SIG-M5 treated with dmso at 0.1 percent for 504 hours (cell line): Measurements from ENCODE around the gene UROC1.

Experiments used
- DNase-seq: peaks from one replicate; lab custom pipeline; 2025; ENCODE audit not compliant: unreplicated experiment; lab: John Stamatoyannopoulos, UW

The UROC1 gene

DNA sequence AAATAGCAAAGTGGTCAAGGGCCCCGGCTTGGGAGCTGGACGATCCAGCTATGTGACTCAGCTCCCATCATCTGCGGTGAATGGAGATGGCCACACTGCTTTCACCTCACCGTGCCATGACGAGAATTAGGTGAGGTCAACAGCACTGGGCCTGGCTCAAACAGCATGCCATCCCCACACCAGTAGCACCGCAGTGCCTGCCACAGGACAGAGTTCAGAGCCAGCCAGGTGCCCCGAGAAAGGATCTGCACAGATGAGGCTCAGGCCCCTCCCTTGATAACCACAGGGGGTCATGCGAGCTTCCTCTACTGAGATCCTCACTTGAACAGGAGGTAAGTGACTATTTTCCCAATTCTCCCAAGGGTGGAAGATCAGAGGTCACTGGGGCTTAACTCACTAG lies 71.3 kb downstream of the UROC1 start:
- no peak for DNase-seq

DNA sequence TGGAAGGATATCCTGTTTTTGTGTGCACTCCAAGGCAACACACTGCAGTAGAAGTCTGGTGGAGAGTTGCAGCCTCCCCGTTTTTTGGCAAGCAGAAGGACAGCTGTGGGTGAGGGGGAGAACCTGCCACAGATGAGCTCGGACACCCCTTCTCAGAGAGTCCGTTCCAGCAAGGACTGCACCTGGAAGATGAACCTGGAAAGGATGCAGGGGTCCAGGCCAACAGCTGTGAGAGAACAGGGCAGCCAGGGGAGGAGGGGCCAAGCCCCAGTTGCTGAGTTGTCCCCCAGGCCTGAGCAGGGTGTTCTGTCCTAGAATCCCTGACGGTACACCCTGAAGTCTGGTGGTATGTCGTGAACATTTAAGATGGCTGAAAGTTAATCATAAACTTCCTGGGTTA lies 72.1 kb downstream of the UROC1 start:
- no peak for DNase-seq

DNA sequence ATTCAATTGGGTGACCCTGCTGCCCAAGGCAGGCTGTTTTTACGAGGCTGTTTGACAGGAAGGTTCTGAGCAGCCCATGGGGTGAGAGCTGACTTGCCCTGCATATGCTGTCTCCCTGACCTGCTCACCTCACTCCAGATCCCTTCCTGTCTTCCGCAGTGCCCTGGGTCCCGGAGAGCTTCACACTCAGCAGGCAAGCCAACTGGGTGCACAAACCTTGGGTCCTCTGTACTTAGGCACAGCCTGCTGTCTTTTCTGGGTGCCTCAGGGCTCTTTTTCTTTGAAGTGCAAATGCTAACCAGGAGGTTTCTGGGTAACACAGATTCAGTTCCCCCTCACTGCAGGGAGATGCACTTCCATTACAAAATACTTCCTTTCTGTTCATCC lies 74.7 kb downstream of the UROC1 start:
- no peak for DNase-seq

DNA sequence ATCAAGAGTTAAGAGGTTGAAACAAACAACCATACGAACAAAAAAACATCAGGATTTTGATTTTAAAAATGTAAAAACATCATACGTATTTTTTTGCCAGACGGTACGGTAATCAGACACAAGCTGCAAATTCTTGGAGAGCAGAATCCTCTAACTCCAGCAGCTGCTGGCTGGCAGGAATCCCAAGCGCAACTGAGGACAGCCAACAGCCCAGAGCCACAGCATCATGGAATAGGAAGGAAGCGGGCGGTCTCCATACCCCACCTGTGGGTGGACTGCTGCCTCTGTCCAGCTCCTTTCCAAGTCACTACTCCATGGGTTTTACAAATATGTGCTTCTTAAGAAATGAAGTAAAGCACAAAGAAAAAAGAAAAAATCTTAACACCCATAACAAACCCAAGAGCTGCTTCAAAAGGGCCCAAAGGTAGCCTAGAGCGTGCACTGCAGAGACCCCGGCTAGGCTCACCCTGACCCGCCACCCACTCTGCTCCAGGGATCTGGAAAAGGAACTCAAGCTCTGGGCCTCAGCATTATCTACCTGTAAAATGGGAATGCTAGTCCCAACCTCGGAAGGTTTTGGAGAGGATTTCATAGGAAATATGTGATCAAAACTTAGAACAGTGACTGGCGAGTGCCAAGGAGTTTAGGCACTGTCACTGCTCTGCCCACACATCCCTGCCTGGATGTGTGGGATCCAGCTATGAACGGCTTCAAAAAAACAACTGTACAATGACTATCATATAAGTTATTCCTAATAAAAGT lies 75.3 kb downstream of the UROC1 start:
- no peak for DNase-seq

DNA sequence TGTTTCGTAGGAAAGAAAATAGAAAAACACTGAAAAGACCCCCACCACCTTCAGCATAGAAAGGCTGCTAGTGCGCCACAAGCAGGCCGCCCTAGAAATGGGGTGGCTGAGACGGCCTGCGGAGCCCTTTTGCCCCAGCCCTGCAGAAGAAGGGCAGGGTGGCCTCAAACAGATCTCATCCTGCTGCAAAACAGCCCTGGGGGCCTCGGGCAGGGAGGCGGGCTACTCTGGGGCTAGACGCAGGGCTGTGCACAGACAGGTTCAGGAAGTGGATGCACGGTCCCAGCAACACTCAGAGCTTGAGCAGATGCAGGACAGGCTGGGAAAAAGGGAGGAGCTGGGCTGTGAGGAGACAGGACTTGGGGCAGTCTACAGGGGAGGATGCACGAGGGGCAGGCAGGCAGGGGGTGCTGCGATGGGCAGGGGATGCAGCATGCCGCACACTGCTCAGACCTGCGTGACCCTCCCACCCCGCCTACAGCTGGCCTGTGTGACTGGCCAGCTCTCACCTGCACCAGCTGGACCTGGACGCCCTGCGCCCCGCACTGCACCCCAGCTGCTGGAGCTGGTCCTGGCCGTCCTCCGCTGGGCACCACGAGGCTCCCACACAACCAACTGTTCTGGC lies 76.2 kb downstream of the UROC1 start:
- no peak for DNase-seq

DNA sequence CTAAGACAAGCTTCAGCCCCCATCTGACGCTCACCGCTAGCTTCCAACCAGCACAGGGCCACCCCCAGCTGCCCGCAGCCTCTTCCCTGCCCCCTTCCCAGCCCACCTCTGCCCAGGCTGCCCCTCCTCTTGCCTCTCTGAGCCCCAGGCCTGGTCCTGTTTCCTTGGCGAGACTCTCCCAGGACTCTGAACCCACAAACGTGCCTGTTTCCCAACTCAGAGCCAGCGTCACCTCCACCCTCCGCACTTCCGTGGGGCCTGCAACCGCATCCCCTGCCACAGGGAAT lies 76.9 kb downstream of the UROC1 start:
- no peak for DNase-seq

DNA sequence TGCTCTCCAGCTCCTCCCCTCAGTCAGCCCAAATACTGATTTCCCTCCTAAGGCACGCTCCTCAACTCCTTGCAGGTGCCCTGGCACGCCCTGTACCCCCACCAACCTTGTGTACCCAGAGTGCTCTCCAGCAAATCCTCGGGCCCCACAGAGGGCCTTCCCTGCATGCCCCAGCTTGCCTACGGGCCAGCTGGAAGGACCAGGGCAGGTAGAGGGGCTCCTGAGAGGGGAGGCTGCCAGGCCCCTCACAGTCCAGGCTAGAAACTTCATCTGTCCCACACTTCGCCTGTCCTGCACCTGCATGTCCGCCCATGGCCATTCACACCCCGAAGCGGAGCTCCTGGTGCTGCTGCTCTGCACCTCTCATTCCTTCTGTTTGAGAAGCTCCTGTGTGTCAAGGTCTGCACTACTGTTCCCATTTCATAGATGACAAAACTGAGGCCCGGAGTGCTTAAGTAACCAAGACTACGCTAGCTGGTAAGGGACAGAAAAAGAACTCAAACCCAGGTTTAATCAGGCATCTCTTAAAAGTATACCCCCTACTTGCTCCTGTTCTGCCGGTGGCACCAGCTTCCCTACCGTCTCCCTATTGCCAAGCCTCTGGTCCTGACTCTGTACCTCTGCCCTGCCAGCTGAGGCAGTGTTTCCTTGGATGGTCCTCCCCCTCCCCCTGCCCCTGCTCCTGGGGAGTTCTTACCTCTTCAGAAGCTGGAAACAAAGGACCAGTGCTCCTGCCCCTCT lies 77.4 kb downstream of the UROC1 start:
- DNase-seq: no peak

DNA sequence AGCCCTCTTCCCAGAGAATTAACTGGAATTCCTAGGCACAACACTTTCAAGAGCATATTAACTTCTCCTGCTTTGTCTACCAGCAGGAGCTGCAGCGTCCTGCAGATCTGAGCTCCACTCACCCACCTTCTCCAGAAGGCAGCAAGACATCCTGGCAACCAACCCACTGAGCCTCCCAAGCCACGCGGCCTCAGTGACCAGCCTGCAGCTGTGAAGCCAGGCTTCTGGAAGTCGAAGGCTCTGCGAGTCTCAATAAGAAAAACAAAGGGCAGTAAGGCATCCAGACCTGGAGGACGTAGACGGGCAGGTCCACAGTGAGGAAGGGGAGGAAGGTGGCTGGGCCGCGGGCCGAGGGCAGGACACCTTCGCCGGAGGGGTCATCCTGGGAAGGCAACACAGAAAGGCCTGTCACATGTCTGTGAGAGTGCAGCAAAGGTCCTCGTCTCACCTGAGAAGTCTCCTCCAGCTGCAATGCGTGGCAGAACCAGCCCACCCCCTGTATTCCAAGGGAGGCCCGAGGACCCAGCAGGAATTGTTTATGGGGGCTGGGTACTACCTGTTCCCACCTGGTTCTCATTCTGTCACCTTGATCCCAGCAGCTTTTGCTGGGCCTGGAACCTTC lies 78.1 kb downstream of the UROC1 start:
- DNase-seq: no peak

DNA sequence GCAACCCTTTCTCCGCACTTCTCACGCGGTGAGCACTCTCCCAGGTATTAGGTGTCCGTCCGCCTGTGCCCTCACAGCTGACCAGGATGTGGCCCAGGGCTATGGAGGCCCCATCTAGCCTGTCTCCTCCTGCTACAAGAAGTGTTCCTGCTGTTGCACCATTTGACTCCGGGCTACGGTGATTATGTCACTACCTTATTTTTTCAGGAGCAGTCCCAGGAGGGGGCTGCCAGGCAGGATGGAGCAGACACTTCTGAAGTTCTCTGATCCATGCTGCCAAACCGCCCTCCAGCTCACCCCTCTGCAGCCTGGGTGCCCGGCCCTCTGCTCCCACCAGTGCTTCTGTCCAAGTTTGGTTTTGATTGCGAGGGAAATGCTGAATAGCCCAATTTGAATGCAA lies 78.8 kb downstream of the UROC1 start:
- no peak for DNase-seq

DNA sequence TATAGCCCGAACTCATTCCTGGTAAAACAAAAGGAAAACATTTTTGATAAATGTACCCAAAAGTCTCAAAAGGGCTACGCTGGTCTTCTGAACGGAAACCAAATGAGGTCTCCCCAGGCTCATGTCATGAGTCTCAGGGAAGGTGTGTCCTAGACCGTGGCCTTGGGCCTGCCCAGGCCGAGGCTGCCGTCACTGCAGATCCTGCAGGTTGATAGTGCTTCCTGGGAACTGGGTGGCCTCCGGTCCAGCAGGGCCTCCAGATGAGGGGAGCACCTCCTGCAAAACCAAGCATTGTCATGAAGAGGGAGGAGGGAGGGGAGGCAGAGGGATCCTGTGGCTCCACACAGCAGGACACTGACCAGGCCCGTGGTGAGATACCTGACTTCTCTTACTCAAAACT lies 79.4 kb downstream of the UROC1 start:
- DNase-seq: no peak

DNA sequence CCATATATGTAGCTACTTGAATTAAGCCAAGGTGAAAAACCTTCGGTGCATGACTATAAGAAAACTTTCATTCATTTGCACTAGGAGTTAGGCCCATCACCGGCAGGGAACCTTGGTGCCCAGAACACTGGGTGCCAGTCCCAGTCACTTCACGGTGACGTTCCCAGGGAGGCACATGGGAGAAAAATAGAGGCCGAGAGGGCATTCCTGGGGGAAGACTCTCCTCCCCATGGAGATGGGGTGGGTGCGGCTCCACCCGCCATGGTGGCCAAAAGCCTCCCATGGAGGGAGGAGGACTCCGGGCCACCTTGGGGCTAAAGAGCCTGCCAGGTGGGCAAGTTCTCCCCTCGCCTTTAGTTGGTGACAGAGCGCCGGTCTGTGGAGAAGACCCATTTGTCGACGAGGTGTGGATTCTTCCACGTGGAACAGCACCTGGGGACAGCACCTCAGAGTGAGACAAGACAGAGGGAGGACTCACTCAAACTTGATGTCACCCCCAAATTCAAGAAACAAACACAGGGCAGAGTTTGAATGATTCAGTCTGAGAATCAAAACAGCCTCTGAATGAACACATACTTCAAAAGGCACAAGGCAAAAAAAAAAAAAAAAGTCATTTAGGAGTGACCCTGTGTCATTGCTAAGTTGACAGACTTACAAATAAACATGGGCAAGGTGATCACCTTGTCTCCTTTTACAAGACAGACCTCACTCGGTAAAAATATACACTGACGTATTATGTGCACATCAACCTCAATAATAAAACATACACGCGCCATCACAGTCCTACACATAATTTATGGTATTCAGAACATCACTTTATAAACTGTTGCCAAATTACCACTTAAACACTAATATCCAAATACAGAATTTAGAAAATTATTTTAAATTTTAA lies 80.5 kb downstream of the UROC1 start:
- no peak for DNase-seq

DNA sequence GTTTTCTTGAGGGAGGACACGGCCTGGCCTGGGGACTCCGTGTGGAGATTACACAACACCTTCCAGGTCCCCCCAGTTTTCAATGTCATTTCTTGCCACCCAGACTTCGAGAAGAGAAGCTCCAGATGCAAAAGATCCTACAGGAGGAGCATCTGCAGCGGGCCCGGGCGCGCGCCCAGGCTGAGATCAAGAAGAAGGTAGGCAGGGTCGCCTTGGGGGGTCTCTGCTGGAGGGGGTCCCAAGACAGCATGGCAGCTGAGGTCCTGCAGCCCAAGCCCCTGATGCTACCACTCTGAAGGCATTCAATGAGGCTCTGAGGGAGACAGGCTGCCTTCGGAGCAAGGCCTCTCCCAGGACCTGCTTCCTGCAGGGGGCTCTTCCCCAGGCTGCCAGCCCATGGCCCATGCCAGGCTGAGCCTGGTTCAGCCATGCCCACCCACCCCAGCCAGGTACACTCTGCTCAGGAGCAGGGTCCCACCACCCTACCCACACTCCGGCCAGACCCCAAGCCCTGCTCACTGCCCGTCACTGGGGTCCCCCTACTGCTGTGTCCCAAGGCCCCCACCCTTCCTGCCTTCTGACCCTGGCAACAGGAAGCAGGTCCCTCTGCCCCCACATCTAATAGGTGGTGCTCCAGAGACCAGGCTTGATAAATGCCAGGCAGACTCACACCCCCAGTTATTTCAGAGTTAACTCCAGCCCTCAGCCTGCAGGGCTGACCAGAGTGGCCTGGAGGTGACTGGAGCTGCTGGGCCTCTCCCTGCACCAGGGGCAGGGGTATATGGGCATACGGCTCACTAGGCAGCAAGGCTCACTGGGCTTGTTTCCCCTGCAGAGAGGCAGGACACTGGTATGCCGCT lies 81.9 kb downstream of the UROC1 start:
- DNase-seq: no peak

DNA sequence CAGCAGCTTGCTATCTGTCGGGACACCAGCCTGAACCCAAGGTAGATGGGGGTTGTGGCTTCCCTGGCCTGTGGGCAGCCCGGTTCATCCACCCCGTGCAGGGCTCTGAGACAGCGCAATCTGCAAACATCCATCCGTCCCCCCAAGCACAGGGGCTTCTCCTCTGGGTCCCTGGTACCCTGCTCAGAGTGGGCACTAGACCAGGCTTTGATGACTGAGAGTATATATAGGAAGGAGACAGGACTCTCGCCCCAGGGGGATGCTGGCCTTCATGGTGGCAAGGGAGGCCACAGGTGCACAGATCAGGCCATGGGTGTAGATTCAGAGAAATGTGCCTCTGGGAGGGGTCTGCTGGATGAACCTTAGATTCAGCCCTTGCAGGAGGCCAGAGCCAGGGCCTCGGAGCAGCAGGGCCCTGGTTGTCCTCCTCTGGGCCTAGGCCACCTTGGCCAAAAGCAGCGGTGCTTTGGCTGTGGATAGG lies 82.6 kb downstream of the UROC1 start:
- DNase-seq: no peak

DNA sequence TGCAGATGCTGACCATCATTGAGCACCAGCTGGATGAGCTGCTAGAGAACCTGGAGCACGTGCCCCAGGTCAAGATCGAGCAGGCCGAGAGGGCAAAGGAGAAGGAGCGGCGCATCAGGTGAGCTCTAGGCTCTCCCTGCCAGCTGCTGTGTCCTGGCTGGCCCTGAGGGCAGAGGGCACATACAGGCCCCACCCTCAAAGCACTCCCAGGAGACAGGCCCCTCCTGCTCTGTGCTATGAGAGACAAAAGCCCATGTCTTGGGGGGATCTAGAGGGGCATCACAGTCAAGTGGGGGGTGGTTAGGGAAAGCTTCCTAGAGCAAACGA lies 83.3 kb downstream of the UROC1 start:
- DNase-seq: no peak

DNA sequence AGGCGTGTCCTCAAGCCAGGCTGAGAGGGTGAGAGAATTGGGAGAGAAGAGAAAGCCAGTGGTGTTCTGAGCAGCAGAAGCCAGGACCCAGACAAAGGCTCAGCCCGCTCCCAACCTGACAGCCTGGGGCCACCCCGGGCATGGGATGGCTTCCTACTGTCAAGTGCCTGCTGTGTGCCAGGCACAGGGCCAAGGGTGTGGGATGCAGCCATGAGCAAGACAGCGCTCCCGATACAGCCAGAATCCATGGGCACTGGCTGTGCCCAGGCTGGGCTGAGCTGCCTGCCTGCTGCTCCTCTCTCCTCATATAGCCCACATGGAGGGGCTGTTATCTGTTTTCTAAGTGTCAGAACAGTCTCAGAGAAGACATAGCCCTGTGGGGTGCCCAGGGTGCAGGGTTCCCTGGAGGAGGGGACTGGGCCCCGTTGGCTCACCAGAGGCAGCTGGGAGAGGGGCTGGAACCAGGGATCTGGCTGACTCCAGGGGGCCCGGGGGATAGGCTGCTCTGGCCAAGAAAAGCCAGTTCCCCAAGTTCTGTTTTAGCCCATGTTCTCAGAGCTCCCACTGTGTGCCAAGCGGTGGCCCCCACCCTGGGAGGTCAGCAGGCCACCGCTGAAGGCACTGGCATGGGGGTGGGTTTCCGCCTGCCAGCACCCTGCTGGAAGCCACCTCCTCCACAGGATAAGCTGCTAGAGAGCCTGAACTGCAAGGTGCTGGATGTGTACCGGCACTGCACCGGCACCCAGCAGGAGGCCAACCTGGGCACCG lies 83.9 kb downstream of the UROC1 start:
- DNase-seq: no peak

DNA sequence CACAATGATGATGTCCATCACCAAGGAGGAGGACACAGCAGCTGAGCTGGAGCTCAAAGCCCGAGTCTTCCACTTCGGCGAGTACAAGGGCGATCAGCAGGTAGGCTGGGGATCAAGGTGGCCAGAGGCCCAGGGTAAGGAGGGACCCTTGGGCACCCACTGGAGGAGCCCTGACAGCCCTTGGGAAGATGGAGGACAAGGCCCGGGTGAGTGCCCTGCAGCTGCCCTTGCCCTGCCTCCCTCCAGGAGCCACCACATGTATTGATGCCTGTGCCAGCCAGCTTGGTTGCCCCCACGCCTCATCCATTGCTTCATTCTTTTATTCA lies 84.5 kb downstream of the UROC1 start:
- DNase-seq: no peak

DNA sequence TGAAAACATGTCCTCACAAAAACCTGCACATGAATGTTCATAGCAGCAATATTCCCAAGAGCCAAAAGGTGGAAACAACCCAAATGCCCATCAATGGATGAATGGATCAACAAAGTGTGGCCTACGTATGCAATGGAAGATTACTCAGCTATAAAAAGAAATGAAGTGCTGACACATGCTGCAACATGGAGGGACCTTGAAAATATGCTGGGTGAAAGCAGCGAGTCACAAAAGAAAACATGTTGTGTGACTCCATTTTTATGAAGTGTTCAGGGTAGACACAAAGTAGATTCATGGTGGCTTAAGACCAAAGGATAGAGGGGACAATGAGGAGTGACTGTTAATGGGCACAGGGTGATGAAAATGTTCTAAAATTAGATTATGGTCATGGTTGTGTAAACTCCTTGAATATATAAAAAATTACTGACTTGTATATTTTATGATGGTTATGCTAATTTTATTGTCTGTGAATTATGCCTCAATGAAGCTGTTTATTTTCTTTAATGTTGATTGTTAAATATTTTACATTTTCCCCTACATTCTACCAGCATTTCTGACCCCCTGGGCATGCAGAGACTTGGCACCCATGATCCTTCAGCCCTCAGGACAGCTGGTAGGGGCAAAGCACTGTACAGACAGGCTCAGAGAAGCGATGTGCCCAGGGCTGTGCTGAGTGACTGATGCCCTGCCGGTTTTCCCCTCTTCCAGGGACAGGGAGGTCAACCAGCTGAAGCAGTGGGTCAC lies 85.0 kb downstream of the UROC1 start:
- DNase-seq: no peak
